Transverse colon (tissue), 4 donors: ENCODE measurements around the gene CEP70. TPM values are rescaled to one million over a fixed set of nuclear protein-coding genes. Genes with fewer than 3 reads are reported as not detected.
"Not testable (repeated sequence)": the region's sequence is repeated elsewhere in the genome, so short reads cannot be mapped to it uniquely, and the experiment has no call there.

Experiments
- DNase-seq: peaks from one replicate; pipeline ENCODE4 v3.0.0-alpha.2; 2019
- H3K27ac ChIP-seq, 4 donors: fragments of 200-600 bp; sonication (generic); 2 replicates each; pipeline ENCODE4 v1.5.1; 2016 to 2018; ENCODE audit warnings: inconsistent platforms in 4 of 4
- H3K27me3 ChIP-seq: fragments of 200-600 bp; sonication (generic); 2 replicates; pipeline ENCODE4 v1.5.1; 2017; ENCODE audit warnings: inconsistent platforms
- H3K36me3 ChIP-seq, 4 donors: fragments of 200-600 bp; sonication (generic); 2 replicates each; pipeline ENCODE4 v1.5.1; 2017 to 2019; ENCODE audit warnings: inconsistent platforms in 4 of 4
- H3K4me1 ChIP-seq, 4 donors: fragments of 200-600 bp; sonication (generic); 2 replicates each; pipeline ENCODE4 v1.5.1; 2017 to 2020; ENCODE audit warnings: inconsistent platforms in 4 of 4
- H3K4me3 ChIP-seq, 4 donors: fragments of 200-600 bp; sonication (generic); 1 replicate in 1 of 4; 2 replicates in 3 of 4; pipeline versions ENCODE4 v1.5.1 to v1.6.1; 2017 to 2019; ENCODE audit warnings: inconsistent platforms in 4 of 4
- H3K9me3 ChIP-seq, 2 donors: fragments of 200-600 bp; sonication (generic); 2 replicates each; pipeline ENCODE4 v1.5.1; 2017 to 2019; ENCODE audit warnings: inconsistent platforms in 2 of 2
- CTCF ChIP-seq, 5 experiments: fragments of 200-600 bp in 3 of 5; fragments of 450-650 bp in 2 of 5; sonication (generic) in 3 of 5; IDR thresholded peaks; 1 replicate in 2 of 5; 2 replicates in 3 of 5; pipeline ENCODE4 v1.5.1; 2016 to 2017; ENCODE audit warnings: antibody characterized with exemption in 5 of 5, inconsistent platforms in 3 of 5, mild to moderate bottlenecking in 2 of 5, moderate library complexity in 1 of 5
- EP300 ChIP-seq: sonication (generic); formaldehyde crosslinking; IDR thresholded peaks from one replicate; pipeline ENCODE4 v1.6.1; 2017; ENCODE audit warnings: antibody characterized with exemption, low read depth
- POLR2A ChIP-seq: fragments of 450-650 bp; IDR thresholded peaks from one replicate; pipeline ENCODE4 v1.6.1; 2016; ENCODE audit warnings: antibody characterized with exemption, mild to moderate bottlenecking, moderate library complexity
- POLR2AphosphoS5 ChIP-seq, 3 donors: sonication (generic); formaldehyde crosslinking; IDR thresholded peaks; one replicate each; pipeline ENCODE4 v1.6.1; 2016; ENCODE audit warnings: antibody characterized with exemption in 3 of 3
- WGBS, 2 donors: methylation state at CpG; one replicate each; pipeline ENCODE4 v1.1.5; 2018; ENCODE audit warnings: low coverage in 1 of 2; 5-methylcytosine and 5-hydroxymethylcytosine counted together
- in situ Hi-C, 4 donors: fragments of 200-750 bp; cut with MboI; loops; one replicate each; pipeline versions ENCODE4 v1.15.0 to v1.15.1; 2017; ENCODE audit warnings: low sequenced_read_pairs in 3 of 4, low pct_ligation_motif_present in 1 of 4, low pct_unique_long_range_greater_than_20kb in 1 of 4
- intact Hi-C: fragments of 100-400 bp; cut with DNase I; formaldehyde crosslinking; loops from one replicate; pipeline ENCODE4 v1.15.1; 2023; ENCODE audit warnings: low total_unique reads
- total RNA-seq, 4 donors: library from RNA; depleted of rRNA; stranded (reverse); fragments of >200 nt; gene quantifications; one replicate each; pipeline ENCODE4 v1.1.0, GENCODE V29; 2016

The CEP70 gene
- total RNA-seq, 4 donors from 2014 or later, result 4.1 to 46.8 (median 22.6) TPM

DNA sequence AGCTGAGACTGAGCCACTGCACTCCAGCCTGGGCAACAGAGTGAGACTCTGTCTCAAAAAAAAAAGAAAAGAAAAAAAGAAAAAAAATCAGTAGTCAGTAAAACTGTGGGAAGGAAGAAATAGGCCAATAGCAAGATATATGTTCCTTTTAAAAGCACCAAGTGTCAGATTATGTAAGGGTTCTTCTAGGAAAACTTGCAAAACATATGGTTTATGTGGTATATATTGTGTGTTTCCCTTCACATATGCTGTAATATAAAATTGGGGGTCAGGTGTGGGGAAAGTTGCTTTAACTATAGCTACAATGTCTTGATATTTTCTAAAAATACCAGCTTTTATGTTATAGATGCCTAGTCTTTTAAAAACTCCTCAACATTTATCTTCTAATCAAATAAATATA, 95.1 kb downstream of the CEP70 start:
- H3K36me3 ChIP-seq, result peaks cover 0 to 24% (median 3%) of the 10 kb centered on the region in 4 donors
- H3K4me3 ChIP-seq, result no peak overlapping the region
- no peak overlapping the region for H3K27ac ChIP-seq
- intact Hi-C loops (no loop called here), in situ Hi-C loops (no loop called here)
- peaks cover 0 to 6% (median 0%) of the 10 kb centered on the region in 4 donors for H3K4me1 ChIP-seq
- no peak for TF ChIP-seq POLR2AphosphoS5 (IDR thresholded peaks at IDR 0.05)
- no peak for TF ChIP-seq POLR2A
- no peak for TF ChIP-seq EP300
- no peak for DNase-seq
- H3K27me3 ChIP-seq, result no peaks in the 10 kb centered on the region
- H3K9me3 ChIP-seq, result no peaks in the 10 kb centered on the region

DNA sequence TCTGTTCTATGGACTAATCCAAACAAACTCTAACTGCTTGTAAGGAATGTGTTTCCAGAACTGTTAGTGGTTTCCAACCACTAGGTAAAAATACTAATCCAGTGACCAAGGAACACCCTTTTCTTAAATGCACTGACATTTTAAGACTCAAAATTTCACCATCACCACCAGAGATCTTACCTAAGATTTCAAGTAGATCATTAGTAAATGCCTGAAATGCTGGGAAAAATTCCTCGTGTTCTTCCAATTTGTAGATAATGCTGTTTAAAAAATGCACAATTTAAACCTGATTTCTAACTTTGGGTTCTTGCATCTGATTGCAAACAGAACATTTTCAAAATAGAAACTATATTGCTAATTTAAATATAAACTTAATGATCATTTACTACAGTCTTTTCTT, 96.2 kb downstream of the CEP70 start:
- no peak overlapping the region for H3K27ac ChIP-seq
- in situ Hi-C loops, result no loop called here

GRCh38 chr3:138497021-138497420, 97.0 kb downstream of the CEP70 start:
- in situ Hi-C loops, result no loop called here
- H3K9me3 ChIP-seq, result no peaks in the 10 kb centered on the region
- H3K4me3 ChIP-seq, result no peak overlapping the region
- TF ChIP-seq EP300 (no peak), POLR2A (no peak), CTCF (IDR thresholded peaks at IDR 0.05) (no peak), POLR2AphosphoS5 (IDR thresholded peaks at IDR 0.05) (no peak)
- intact Hi-C loops, result no loop called here
- peaks cover 0 to 6% (median 0%) of the 10 kb centered on the region in 4 donors for H3K4me1 ChIP-seq
- peaks cover 0 to 28% (median under 1%) of the 10 kb centered on the region in 4 donors for H3K36me3 ChIP-seq
- no peaks in the 10 kb centered on the region for H3K27me3 ChIP-seq
- no peak for DNase-seq
- H3K27ac ChIP-seq, result no peak overlapping the region

More for the DNA sequence above, 96.2 kb downstream of the CEP70 start:
- TF ChIP-seq POLR2A (no peak), CTCF (IDR thresholded peaks at IDR 0.05) (no peak), POLR2AphosphoS5 (IDR thresholded peaks at IDR 0.05) (no peak), EP300 (no peak)
- H3K9me3 ChIP-seq, result no peaks in the 10 kb centered on the region
- DNase-seq, result no peak
- WGBS, 2 donors, result 96 to 100% methylated on average over 1 of the region's 1 CpG
- peaks cover 0 to 6% (median 0%) of the 10 kb centered on the region in 4 donors for H3K4me1 ChIP-seq
- peaks cover 0 to 26% (median under 1%) of the 10 kb centered on the region in 4 donors for H3K36me3 ChIP-seq
- H3K27me3 ChIP-seq, result no peaks in the 10 kb centered on the region
- no peak overlapping the region for H3K4me3 ChIP-seq
- intact Hi-C loops, result no loop called here

DNA sequence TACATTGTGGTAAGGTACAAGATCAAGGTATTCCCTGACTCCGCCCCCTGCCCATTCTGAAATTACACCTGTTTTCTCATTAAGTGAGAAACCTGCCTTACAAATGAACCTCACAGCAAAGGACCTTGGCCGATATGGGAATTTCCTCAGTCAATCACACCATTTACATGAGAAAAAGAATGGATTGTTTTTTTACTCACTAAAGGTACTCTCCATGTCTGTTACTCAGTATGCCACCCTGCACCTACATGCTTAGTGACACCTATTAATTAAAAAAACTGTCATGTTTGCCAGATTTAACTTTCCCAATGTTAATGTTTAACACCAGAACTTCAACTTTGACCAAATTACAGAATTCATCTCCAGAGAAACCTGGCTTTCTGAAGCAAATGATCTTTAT, 97.6 kb downstream of the CEP70 start:
- WGBS, 2 donors, result 81 to 86% methylated on average over 2 of the region's 2 CpGs
- H3K4me3 ChIP-seq, result no peak overlapping the region
- in situ Hi-C loops (no loop called here), intact Hi-C loops (no loop called here)
- peaks cover 0 to 29% (median under 1%) of the 10 kb centered on the region in 4 donors for H3K36me3 ChIP-seq
- H3K4me1 ChIP-seq, result peaks cover 0 to 6% (median 0%) of the 10 kb centered on the region in 4 donors
- TF ChIP-seq POLR2AphosphoS5 (IDR thresholded peaks at IDR 0.05), result no peak
- TF ChIP-seq POLR2A, result no peak
- TF ChIP-seq CTCF (IDR thresholded peaks at IDR 0.05), result no peak
- TF ChIP-seq EP300, result no peak
- H3K27me3 ChIP-seq, result no peaks in the 10 kb centered on the region
- no peaks in the 10 kb centered on the region for H3K9me3 ChIP-seq
- DNase-seq, result no peak
- H3K27ac ChIP-seq, result no peak overlapping the region

DNA sequence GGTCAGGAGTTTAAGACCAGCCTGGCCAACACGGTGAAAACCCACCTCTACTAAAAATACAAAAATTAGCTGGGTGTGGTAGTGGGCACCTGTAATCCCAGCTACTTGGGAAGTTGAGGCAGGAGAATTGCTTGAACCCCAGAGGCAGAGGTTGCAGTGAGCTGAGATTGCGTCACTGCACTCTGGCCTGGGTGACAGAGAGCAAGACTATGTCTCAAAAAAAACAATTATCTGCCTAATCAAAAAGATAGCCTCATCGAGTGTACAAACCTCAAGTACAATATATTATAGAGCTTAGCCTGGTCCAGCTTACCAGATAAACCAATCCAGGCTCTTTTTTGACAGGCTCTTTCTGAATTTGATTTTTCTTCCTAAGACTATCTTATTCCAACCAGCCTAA, 98.4 kb downstream of the CEP70 start:
- in situ Hi-C loops, H3K9me3 ChIP-seq, H3K27me3 ChIP-seq, intact Hi-C loops, DNase-seq, H3K27ac ChIP-seq, H3K4me1 ChIP-seq, H3K4me3 ChIP-seq: not testable (repeated sequence)
- peaks cover 0 to 32% (median under 1%) of the 10 kb centered on the region in 4 donors for H3K36me3 ChIP-seq
- WGBS, 2 donors, result 80 to 95% methylated on average over 3 of the region's 3 CpGs
